Gastrocnemius medialis (tissue), 4 donors: Measurements from ENCODE around the gene ERF.
"Not testable (repeated sequence)": the region's sequence is repeated elsewhere in the genome, so short reads cannot be mapped to it uniquely, and the experiment has no call there.

ENCODE experiments used
- POLR2A ChIP-seq, 2 donors: fragments of 450-650 bp; IDR thresholded peaks; one replicate each; pipeline ENCODE4 v1.6.1; 2017; ENCODE audit warnings: antibody characterized with exemption in 2 of 2, mild to moderate bottlenecking in 2 of 2, moderate library complexity in 2 of 2
- TF ChIP-seq, protein P1 (sequence below), 5 experiments: fragments of 450-650 bp in 3 of 5; fragments of 200-600 bp in 2 of 5; sonication (generic) in 2 of 5; IDR thresholded peaks in 4 of 5; conservative IDR thresholded peaks in 1 of 5; 1 replicate in 4 of 5; 2 replicates in 1 of 5; pipeline ENCODE4 v1.5.1; 2016 to 2019; ENCODE audit warnings: antibody characterized with exemption in 5 of 5, mild to moderate bottlenecking in 3 of 5, moderate library complexity in 3 of 5

DNA sequence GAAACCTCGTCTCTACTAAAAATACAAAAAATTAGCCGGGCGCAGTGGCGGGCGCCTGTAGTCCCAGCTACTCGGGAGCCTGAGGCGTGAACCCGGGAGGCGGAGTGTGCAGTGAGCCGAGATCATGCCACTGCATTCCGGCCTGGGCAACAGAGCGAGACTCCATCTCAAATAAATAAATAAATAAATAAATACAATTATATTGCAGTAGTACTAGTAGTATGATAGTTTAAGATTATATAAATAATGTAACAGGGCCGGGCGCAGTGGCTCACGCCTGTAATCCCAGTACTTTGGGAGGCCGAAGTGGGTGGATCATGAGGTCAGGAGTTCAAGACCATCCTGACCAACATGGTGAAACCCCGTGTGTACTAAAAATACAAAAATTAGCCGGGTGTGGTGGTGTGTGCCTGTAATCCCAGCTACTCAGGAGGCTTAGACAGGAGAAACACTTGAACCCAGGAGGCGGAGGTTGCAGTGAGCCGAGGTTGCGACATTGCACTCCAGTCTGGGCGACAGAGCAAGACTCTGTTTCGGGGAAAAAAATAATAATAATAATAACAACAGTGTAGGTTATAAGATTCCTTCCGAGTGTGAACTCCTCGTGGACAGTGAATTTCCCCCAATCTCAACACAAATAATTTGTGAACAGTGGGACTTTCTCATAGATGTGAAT is 12.1 kb upstream of the ERF start:
- TF ChIP-seq, protein P1, sequence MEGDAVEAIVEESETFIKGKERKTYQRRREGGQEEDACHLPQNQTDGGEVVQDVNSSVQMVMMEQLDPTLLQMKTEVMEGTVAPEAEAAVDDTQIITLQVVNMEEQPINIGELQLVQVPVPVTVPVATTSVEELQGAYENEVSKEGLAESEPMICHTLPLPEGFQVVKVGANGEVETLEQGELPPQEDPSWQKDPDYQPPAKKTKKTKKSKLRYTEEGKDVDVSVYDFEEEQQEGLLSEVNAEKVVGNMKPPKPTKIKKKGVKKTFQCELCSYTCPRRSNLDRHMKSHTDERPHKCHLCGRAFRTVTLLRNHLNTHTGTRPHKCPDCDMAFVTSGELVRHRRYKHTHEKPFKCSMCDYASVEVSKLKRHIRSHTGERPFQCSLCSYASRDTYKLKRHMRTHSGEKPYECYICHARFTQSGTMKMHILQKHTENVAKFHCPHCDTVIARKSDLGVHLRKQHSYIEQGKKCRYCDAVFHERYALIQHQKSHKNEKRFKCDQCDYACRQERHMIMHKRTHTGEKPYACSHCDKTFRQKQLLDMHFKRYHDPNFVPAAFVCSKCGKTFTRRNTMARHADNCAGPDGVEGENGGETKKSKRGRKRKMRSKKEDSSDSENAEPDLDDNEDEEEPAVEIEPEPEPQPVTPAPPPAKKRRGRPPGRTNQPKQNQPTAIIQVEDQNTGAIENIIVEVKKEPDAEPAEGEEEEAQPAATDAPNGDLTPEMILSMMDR (IDR thresholded peaks at IDR 0.05 in 4 of 5, conservative IDR thresholded peaks at IDR 0.05 in 1 of 5), result not testable (repeated sequence)
- TF ChIP-seq POLR2A (IDR thresholded peaks at IDR 0.05), result not testable (repeated sequence)
